Measurements from ENCODE around the gene ADAD2.

ADAD2 gene

DNA sequence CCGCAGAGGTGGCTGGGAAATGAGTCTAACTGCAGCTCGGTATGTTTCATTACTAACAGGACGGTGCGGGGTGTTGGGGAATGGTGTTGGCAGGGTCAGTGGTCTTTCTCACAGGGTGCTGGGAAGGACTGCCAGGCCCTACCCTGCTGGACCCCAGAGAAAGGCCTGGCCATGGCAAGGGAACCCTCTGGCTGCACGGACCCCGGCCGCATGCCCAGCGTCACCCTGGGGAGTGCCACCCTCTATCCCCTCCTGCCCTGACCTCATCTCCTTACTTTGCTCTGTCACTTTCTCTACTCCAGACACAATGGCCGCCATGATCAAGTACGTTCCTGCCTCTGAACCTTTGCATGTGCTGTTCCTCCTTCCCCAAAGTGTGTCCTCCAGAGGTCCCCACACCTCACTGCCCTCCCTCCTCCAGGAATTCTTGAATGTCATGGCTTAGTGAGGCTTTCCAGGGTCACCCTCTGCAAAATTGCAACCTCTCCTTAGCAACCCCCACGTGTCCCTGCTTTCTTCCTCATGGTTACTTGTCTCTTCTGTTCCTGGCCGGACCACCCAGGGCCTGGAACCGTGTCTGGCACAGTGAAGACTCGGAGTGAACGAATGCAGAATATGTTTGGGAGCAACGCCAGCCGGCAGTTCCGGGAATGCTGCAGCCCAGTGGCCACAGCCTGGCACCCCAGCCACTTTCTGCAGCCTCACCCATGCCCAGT is 15.2 kb downstream of the ADAD2 start:
- TF ChIP-seq, protein P1, sequence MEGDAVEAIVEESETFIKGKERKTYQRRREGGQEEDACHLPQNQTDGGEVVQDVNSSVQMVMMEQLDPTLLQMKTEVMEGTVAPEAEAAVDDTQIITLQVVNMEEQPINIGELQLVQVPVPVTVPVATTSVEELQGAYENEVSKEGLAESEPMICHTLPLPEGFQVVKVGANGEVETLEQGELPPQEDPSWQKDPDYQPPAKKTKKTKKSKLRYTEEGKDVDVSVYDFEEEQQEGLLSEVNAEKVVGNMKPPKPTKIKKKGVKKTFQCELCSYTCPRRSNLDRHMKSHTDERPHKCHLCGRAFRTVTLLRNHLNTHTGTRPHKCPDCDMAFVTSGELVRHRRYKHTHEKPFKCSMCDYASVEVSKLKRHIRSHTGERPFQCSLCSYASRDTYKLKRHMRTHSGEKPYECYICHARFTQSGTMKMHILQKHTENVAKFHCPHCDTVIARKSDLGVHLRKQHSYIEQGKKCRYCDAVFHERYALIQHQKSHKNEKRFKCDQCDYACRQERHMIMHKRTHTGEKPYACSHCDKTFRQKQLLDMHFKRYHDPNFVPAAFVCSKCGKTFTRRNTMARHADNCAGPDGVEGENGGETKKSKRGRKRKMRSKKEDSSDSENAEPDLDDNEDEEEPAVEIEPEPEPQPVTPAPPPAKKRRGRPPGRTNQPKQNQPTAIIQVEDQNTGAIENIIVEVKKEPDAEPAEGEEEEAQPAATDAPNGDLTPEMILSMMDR (IDR thresholded peaks at IDR 0.05; ENCODE audit: insufficient read depth, missing control alignments): no peak
- FAIRE-seq (no peak), DNase-seq (ENCODE audit: insufficient read length, low spot score) (no peak)

- FAIRE-seq: no peak
- DNase-seq (ENCODE audit: insufficient read length, low spot score): no peak
- TF ChIP-seq, protein P1 (IDR thresholded peaks at IDR 0.05; ENCODE audit: insufficient read depth, missing control alignments): no peak
These were observed 16.3 kb downstream of the ADAD2 start for GRCh38 chr16:84207251-84207650.

GRCh38 chr16:84207879-84208278 is 16.9 kb downstream of the ADAD2 start:
- FAIRE-seq (no peak), DNase-seq (ENCODE audit: insufficient read length, low spot score) (no peak)
- TF ChIP-seq, protein P1 (IDR thresholded peaks at IDR 0.05; ENCODE audit: insufficient read depth, missing control alignments): no peak

DNA sequence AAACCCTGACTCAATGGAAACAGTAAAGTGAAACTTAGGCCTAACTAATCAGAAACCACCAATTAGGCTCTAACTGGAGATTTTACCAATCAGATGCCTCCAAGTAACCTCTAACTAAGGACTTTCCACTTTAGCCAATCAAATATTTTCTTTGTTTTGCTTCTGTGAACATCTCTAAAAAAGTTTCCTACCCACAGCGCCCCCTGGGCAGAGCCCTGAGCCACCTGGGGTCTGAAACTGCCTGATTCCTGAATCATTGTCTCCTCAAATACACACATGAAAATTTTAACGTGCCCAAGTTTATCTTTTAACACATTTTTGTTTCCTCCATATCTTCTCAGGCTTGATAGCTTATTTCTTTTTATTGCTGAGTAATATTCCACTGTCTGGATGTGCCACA is 19.0 kb downstream of the ADAD2 start:
- no peak for FAIRE-seq
- TF ChIP-seq, protein P1 (IDR thresholded peaks at IDR 0.05; ENCODE audit: insufficient read depth, missing control alignments): no peak
- no peak for DNase-seq (ENCODE audit: insufficient read length, low spot score)

DNA sequence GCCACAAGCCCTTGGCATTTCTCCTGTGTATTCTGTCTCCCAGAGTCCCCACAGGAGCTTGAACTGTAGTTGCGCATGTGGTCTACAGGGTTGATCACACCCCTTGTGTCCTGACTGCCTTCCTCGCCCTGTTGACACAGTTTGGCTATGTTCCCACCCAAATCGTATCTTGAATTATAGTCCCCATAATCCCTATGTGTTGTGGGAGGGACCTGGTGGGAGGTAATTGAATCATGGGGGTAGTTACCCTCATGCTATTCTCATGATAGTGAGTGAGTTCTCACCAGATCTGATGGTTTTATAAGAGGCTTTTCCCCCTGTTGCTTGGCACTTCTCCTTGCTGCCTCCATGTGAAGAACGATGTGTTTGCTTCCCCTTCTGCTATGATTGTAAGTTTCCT is 21.2 kb downstream of the ADAD2 start:
- DNase-seq (ENCODE audit: insufficient read length, low spot score) (no peak), FAIRE-seq (no peak)
- TF ChIP-seq, protein P1 (IDR thresholded peaks at IDR 0.05; ENCODE audit: insufficient read depth, missing control alignments): no peak

- DNase-seq (ENCODE audit: insufficient read length, low spot score) (no peak), FAIRE-seq (no peak)
- TF ChIP-seq, protein P1 (IDR thresholded peaks at IDR 0.05; ENCODE audit: insufficient read depth, missing control alignments): no peak
These were observed 21.7 kb downstream of the ADAD2 start for GRCh38 chr16:84212631-84213030.

DNA sequence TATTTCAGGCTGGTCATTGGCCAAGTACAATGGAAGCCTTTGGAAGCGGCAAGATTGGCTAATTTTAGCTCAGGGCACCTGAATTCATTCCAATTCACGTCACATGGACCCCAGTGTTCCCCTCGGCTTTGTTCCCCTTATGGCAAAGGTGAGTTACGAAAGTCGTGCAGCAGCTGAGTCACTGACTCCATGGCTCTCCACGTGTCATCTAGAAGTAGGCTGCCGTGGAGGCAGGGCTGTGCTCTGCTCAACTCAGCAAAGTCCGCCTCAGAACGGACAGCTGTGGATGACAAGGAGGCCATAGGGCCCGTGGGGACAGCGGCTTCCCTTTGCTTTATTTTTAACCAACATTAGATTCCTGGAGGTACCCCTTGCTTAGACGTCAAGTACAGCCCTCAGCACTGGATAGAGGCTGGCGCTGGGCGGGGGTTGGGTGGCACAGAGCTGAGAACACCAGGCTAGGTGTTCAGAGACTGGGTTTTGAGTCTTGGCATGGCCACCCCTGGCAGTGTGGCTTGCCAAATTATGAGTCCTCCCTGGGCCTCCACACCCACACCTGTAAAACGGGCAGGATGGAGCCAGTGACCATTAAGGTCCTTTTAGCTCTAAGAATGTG is 23.6 kb downstream of the ADAD2 start:
- no peak for DNase-seq (ENCODE audit: insufficient read length, low spot score)
- no peak for FAIRE-seq
- TF ChIP-seq, protein P1 (IDR thresholded peaks at IDR 0.05; ENCODE audit: insufficient read depth, missing control alignments): no peak
